Measurements from ENCODE around the gene MRPL58. TPM values are rescaled to one million over a fixed set of nuclear protein-coding genes. Genes with fewer than 3 reads are reported as not detected.

Gene MRPL58
- total and polyA plus RNA-seq, 2 experiments from 2014 or later: 29.8 to 39.3 TPM

DNA sequence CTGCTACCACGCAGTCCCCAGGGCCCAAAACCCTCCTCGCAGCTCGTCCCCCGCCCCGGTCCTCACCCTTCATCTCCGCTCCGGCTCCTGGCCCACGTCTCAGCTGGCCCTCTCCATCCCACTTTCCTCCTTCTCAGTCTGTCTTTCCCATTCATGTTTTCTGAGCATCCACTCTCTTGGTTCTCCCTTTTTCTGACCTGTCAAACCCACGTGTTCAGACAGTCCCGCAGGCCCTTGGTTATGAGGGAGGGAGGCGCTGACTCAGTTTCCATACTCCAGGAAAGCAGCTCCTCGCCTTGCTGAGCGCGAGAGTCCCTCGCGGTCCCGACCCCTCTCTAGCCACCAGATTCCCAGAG lies 39.5 kb upstream of the MRPL58 start:
- TF ChIP-seq EZH2phosphoT487 (IDR thresholded peaks at IDR 0.05; ENCODE audit: low read depth, severe bottlenecking, unreplicated experiment) (no peak), EZH2 (IDR thresholded peaks at IDR 0.05; ENCODE audit: borderline replicate concordance) (peak; percentile 39)
- TF ChIP-seq, protein P1, sequence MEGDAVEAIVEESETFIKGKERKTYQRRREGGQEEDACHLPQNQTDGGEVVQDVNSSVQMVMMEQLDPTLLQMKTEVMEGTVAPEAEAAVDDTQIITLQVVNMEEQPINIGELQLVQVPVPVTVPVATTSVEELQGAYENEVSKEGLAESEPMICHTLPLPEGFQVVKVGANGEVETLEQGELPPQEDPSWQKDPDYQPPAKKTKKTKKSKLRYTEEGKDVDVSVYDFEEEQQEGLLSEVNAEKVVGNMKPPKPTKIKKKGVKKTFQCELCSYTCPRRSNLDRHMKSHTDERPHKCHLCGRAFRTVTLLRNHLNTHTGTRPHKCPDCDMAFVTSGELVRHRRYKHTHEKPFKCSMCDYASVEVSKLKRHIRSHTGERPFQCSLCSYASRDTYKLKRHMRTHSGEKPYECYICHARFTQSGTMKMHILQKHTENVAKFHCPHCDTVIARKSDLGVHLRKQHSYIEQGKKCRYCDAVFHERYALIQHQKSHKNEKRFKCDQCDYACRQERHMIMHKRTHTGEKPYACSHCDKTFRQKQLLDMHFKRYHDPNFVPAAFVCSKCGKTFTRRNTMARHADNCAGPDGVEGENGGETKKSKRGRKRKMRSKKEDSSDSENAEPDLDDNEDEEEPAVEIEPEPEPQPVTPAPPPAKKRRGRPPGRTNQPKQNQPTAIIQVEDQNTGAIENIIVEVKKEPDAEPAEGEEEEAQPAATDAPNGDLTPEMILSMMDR (IDR thresholded peaks at IDR 0.05; ENCODE audit: poor library complexity): no peak
- Histone ChIP-seq H3K4me3 (peak overlapping the region; percentile 79), H3K27ac (no peak overlapping the region), H3K4me2 (peak overlapping the region; percentile 99), H3K9me2 (replicated peaks; ENCODE audit: insufficient read depth) (no peaks in the 10 kb centered on the region), H3K4me1 (ENCODE audit: insufficient read depth) (peaks cover 25% of the 10 kb centered on the region), H3K9me3 (ENCODE audit: low read depth) (no peaks in the 10 kb centered on the region), H4K20me1 (ENCODE audit: insufficient read depth, poor library complexity, severe bottlenecking) (no peaks in the 10 kb centered on the region), H3K36me3 (replicated peaks; ENCODE audit: insufficient read depth, low read depth) (no peaks in the 10 kb centered on the region), H2AFZ (peak overlapping the region; percentile 66), H3K27me3 (peaks cover 11% of the 10 kb centered on the region), H3K79me2 (peaks cover 21% of the 10 kb centered on the region)
- 24% methylated on average over 16 of the region's 17 CpGs for WGBS (ENCODE audit: low lambda C conversion rate, missing lambda C conversion rate)
- DNase-seq (ENCODE audit: low spot score): no peak

DNA sequence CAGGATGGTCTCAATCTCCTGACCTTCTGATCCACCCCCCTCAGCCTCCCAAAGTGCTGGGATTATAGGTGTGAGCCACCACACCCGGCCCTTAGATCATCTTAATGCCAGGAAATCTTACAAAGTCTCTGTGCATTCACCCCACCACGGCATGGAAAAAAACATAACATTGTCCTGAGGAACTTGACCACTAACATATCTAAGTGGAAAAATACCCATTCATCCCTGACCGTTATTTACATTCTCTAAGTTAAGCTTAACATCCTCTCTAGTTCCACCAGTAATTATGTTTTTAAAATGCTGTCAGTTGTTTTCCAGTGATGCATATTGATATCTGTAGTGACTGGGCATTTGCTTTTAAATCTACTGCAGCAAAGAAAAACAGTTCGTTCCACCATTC lies 36.5 kb upstream of the MRPL58 start:
- Histone ChIP-seq H2AFZ (no peak overlapping the region), H3K9me2 (replicated peaks; ENCODE audit: insufficient read depth) (no peaks in the 10 kb centered on the region), H3K4me2 (no peak overlapping the region), H3K27me3 (peaks cover 11% of the 10 kb centered on the region), H3K4me3 (no peak overlapping the region), H3K36me3 (replicated peaks; ENCODE audit: insufficient read depth, low read depth) (no peaks in the 10 kb centered on the region), H3K9me3 (ENCODE audit: low read depth) (no peaks in the 10 kb centered on the region), H3K27ac (no peak overlapping the region), H4K20me1 (ENCODE audit: insufficient read depth, poor library complexity, severe bottlenecking) (no peaks in the 10 kb centered on the region), H3K4me1 (ENCODE audit: insufficient read depth) (peaks cover 14% of the 10 kb centered on the region), H3K79me2 (peaks cover 5% of the 10 kb centered on the region)
- 86% methylated on average over 4 of the region's 4 CpGs for WGBS (ENCODE audit: low lambda C conversion rate, missing lambda C conversion rate)
- DNase-seq (ENCODE audit: low spot score): no peak
- TF ChIP-seq EZH2phosphoT487 (IDR thresholded peaks at IDR 0.05; ENCODE audit: low read depth, severe bottlenecking, unreplicated experiment) (no peak), EZH2 (IDR thresholded peaks at IDR 0.05; ENCODE audit: borderline replicate concordance) (no peak)
- TF ChIP-seq, protein P1 (IDR thresholded peaks at IDR 0.05; ENCODE audit: poor library complexity): no peak

DNA sequence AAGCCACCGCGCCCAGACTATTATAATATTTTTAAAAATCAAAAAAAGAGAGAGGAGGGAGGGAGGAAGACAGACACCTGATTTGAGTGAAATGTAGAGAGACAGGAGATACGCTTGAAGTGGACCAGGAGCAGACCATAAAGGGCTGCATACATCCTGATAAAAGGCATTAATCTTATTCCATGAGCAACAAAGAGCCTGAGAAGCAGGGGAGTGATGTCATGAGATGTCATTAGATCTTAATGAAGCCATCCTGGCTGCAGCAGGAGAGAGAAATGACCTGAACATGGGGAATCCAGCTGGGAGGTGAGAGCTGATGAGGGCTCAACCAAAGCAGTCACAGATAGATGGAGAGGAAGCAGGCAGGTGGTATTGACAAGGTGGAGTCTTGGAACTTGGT lies 34.7 kb upstream of the MRPL58 start:
- TF ChIP-seq, protein P1 (IDR thresholded peaks at IDR 0.05; ENCODE audit: poor library complexity): no peak
- TF ChIP-seq EZH2 (IDR thresholded peaks at IDR 0.05; ENCODE audit: borderline replicate concordance) (no peak), EZH2phosphoT487 (IDR thresholded peaks at IDR 0.05; ENCODE audit: low read depth, severe bottlenecking, unreplicated experiment) (no peak)
- no peaks in the 10 kb centered on the region for H3K9me3 ChIP-seq (ENCODE audit: low read depth)
- H4K20me1 ChIP-seq (ENCODE audit: insufficient read depth, poor library complexity, severe bottlenecking): no peaks in the 10 kb centered on the region
- H3K4me3 ChIP-seq: no peak overlapping the region
- no peak overlapping the region for H3K4me2 ChIP-seq
- H2AFZ ChIP-seq: no peak overlapping the region
- peaks cover 10% of the 10 kb centered on the region for H3K4me1 ChIP-seq (ENCODE audit: insufficient read depth)
- H3K9me2 ChIP-seq (replicated peaks; ENCODE audit: insufficient read depth): no peaks in the 10 kb centered on the region
- no peak for DNase-seq (ENCODE audit: low spot score)
- H3K27ac ChIP-seq: no peak overlapping the region
- H3K27me3 ChIP-seq: peaks cover 11% of the 10 kb centered on the region
- no peaks in the 10 kb centered on the region for H3K36me3 ChIP-seq (replicated peaks; ENCODE audit: insufficient read depth, low read depth)
- no peaks in the 10 kb centered on the region for H3K79me2 ChIP-seq
- WGBS (ENCODE audit: low lambda C conversion rate, missing lambda C conversion rate): 88% methylated on average over 3 of the region's 3 CpGs

DNA sequence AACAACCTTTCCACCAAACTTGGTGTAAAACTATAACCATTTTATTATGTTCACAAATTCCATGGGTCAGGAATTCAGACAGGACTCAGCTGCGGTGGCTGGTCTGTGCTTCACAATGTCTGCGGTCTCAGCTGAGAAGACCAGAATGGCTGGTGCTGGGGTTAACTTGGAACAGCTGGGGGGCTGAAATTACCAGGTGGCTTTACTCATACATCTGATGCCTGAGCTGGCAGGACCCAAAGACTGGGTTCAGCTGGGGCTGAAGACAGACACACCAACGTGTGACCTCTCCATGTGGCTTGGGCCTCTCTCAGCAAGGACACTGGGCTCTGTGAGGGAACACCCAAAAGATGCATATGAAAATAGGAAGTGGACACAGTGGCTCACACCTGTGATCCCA lies 34.2 kb upstream of the MRPL58 start:
- H3K79me2 ChIP-seq: no peaks in the 10 kb centered on the region
- H3K4me1 ChIP-seq (ENCODE audit: insufficient read depth): peaks cover 6% of the 10 kb centered on the region
- WGBS (ENCODE audit: low lambda C conversion rate, missing lambda C conversion rate): 82% methylated on average over 3 of the region's 3 CpGs
- H3K9me2 ChIP-seq (replicated peaks; ENCODE audit: insufficient read depth): no peaks in the 10 kb centered on the region
- no peak overlapping the region for H3K4me2 ChIP-seq
- no peaks in the 10 kb centered on the region for H4K20me1 ChIP-seq (ENCODE audit: insufficient read depth, poor library complexity, severe bottlenecking)
- H3K36me3 ChIP-seq (replicated peaks; ENCODE audit: insufficient read depth, low read depth): no peaks in the 10 kb centered on the region
- TF ChIP-seq EZH2 (IDR thresholded peaks at IDR 0.05; ENCODE audit: borderline replicate concordance) (no peak), EZH2phosphoT487 (IDR thresholded peaks at IDR 0.05; ENCODE audit: low read depth, severe bottlenecking, unreplicated experiment) (no peak)
- TF ChIP-seq, protein P1 (IDR thresholded peaks at IDR 0.05; ENCODE audit: poor library complexity): no peak
- H3K4me3 ChIP-seq: no peak overlapping the region
- no peak for DNase-seq (ENCODE audit: low spot score)
- no peaks in the 10 kb centered on the region for H3K9me3 ChIP-seq (ENCODE audit: low read depth)
- H3K27ac ChIP-seq: no peak overlapping the region
- H3K27me3 ChIP-seq: peaks cover 7% of the 10 kb centered on the region
- H2AFZ ChIP-seq: no peak overlapping the region
